Measurements from ENCODE around the gene EHBP1L1. TPM values are rescaled to one million over a fixed set of nuclear protein-coding genes. Genes with fewer than 3 reads are reported as not detected.
A peak's percentile ranks its signal among the peaks of the same experiment; 100 is the strongest.

EHBP1L1 gene
- total RNA-seq, 1 donor from 2014 or later, result 4.7 TPM

DNA sequence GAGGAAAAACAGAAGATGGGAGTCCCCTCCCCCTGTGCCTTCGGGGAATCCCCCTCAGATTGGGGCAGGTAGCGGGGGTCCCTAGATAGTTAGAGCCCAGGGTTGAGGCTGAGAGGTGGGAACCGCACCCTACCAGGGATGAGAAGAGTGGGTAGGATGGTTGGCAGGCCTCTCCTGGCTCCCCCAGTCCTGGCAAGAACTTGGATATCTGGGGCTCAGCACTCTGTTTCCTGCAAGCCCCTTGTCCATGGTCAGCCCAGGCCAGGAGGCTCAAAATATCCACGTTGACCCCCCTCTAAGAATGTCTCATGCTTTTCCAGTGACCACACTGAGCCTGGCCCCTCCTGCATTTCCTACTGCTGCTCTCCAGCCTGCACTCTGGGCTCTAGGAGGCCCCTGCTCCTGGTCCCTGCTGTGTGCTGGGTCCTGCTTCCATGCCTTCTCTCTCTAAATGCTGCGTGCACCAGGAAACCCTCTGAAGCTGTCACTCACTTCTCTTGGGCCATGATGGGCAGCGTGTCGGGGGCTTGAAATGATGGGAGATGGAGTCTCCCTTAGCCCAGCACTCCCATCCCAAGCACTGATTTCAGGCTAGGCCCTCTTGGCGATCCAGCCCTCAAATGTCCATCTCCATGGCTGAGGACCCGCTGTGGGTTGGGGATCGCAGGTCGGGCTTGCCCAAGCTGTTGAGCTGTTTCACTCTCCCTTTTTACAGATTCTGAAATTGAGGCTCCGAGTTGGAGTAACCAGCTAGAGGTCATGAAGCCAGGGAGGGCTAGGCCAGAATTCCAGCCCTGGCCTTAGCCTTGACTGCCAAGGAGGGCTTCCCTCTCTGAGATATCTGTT lies 36.1 kb downstream of the EHBP1L1 start:
- H3K4me1 Mint-ChIP-seq (ENCODE audit: unreplicated experiment), result peaks cover 56% of the 10 kb centered on the region
- peak overlapping the region; percentile 99 for H3K4me3 Mint-ChIP-seq (ENCODE audit: unreplicated experiment)
- peak overlapping the region; percentile 97 for H3K27ac Mint-ChIP-seq (ENCODE audit: unreplicated experiment)
- peaks cover 47% of the 10 kb centered on the region for H3K36me3 Mint-ChIP-seq (ENCODE audit: low read depth, unreplicated experiment)
- no peaks in the 10 kb centered on the region for H3K9me3 Mint-ChIP-seq (ENCODE audit: unreplicated experiment)
- TF ChIP-seq CTCF (IDR thresholded peaks at IDR 0.05; ENCODE audit: unreplicated experiment), result no peak
- H3K27me3 Mint-ChIP-seq (ENCODE audit: unreplicated experiment), result peaks cover 29% of the 10 kb centered on the region
- DNase-seq (ENCODE audit: low spot score), result peak; percentile 57

DNA sequence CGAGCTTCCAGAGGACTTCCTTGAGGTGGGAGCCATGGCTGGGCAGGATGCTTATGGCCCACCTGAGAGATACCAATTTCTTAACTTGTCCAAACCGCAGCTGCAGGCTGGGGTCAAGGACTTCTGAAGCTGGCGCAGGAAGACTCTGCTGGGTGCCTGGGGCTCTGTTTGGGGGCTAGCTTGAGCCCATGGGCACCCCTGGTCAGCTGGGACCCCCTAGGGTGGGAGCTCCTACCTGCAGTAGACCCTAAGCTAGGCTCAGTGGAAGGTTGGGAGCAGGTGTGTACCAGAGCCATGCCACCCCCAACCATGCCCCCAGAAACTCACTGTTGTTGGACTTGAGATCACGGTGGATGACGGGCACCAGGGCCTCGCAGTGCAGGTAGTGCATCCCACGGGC lies 36.8 kb downstream of the EHBP1L1 start:
- peak overlapping the region; percentile 97 for H3K27ac Mint-ChIP-seq (ENCODE audit: unreplicated experiment)
- peaks cover 32% of the 10 kb centered on the region for H3K27me3 Mint-ChIP-seq (ENCODE audit: unreplicated experiment)
- H3K4me3 Mint-ChIP-seq (ENCODE audit: unreplicated experiment), result peak overlapping the region; percentile 99
- no peak for DNase-seq (ENCODE audit: low spot score)
- no peak for TF ChIP-seq CTCF (IDR thresholded peaks at IDR 0.05; ENCODE audit: unreplicated experiment)
- H3K9me3 Mint-ChIP-seq (ENCODE audit: unreplicated experiment), result no peaks in the 10 kb centered on the region
- peaks cover 47% of the 10 kb centered on the region for H3K36me3 Mint-ChIP-seq (ENCODE audit: low read depth, unreplicated experiment)
- H3K4me1 Mint-ChIP-seq (ENCODE audit: unreplicated experiment), result peaks cover 52% of the 10 kb centered on the region

GRCh38 chr11:65613091-65613928 lies 37.5 kb downstream of the EHBP1L1 start:
- DNase-seq (ENCODE audit: low spot score), result peak; percentile 32
- no peak overlapping the region for H3K27ac Mint-ChIP-seq (ENCODE audit: unreplicated experiment)
- H3K9me3 Mint-ChIP-seq (ENCODE audit: unreplicated experiment), result no peaks in the 10 kb centered on the region
- TF ChIP-seq CTCF (IDR thresholded peaks at IDR 0.05; ENCODE audit: unreplicated experiment), result no peak
- H3K4me1 Mint-ChIP-seq (ENCODE audit: unreplicated experiment), result peaks cover 46% of the 10 kb centered on the region
- peaks cover 44% of the 10 kb centered on the region for H3K36me3 Mint-ChIP-seq (ENCODE audit: low read depth, unreplicated experiment)
- H3K4me3 Mint-ChIP-seq (ENCODE audit: unreplicated experiment), result peak overlapping the region; percentile 99
- peaks cover 32% of the 10 kb centered on the region for H3K27me3 Mint-ChIP-seq (ENCODE audit: unreplicated experiment)

DNA sequence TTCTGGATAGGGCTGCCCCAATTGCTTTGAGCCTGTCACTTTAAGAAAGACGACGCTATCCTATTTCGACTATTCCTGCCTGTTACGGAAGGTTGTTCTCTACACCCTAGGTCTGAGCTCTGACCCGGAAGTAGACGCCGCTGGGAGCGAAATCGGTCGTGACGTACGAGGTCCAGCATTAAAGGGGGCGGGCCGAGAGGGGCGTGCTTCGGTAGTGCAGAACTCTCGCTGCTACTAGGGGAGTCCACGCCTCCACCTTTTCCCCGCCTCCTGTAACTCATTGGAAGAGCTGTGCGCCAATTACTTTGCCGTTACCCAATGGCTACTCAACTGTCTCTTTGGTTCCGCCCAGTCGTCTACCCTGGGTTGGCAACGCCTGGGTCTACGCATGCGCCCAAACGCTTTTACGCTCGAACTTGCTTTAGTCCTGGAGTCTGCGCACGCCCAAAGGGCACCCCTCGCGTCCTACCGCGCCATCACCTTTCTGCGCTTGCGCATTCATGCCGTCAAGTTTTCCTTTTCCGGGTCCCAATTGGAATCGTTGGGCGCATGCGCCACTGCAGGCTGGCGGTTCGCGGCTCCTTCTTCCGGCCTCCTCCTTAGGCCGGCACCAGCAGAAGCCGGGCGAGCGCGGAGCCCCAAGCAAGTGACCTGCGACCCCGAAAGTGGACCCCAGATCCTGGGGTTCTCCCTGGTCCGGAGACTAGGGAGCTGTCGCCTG lies 39.5 kb downstream of the EHBP1L1 start, which contains the start of gene PCNX3:
Gene PCNX3, plus strand, starts transcription at position 548 of the 721 bp plus-strand sequence. CDS start 536 bp downstream, outside the sequence.
- H3K4me1 Mint-ChIP-seq (ENCODE audit: unreplicated experiment), result peaks cover 26% of the 10 kb centered on the region
- TF ChIP-seq CTCF (IDR thresholded peaks at IDR 0.05; ENCODE audit: unreplicated experiment), result no peak
- peak within 1 kb of the TSS; percentile 98 for H3K4me3 Mint-ChIP-seq (ENCODE audit: unreplicated experiment)
- H3K9me3 Mint-ChIP-seq (ENCODE audit: unreplicated experiment), result no peaks in the 10 kb centered on the region
- H3K27me3 Mint-ChIP-seq (ENCODE audit: unreplicated experiment), result peaks cover 30% of the 10 kb centered on the region
- DNase-seq (ENCODE audit: low spot score), result peak; percentile 99
- H3K27ac Mint-ChIP-seq (ENCODE audit: unreplicated experiment), result peak within 1 kb of the TSS; percentile 87
- H3K36me3 Mint-ChIP-seq (ENCODE audit: low read depth, unreplicated experiment), result peaks cover 34% of the 10 kb centered on the region

All from endothelial cell (in vitro differentiated cells).